IPS-18a (cell line): ENCODE results near the gene TNNT2.

Experiments
- H3K27ac ChIP-seq: one replicate; pipeline ENCODE4 v1.5.1; 2013; ENCODE audit warnings: low read length
- H3K27me3 ChIP-seq: one replicate; pipeline ENCODE4 v1.6.1; 2013; ENCODE audit warnings: mild to moderate bottlenecking, low read length; ENCODE audit not compliant: control insufficient read depth, insufficient read depth
- H3K36me3 ChIP-seq: one replicate; pipeline ENCODE4 v1.6.1; 2013; ENCODE audit warnings: low read depth, low read length; ENCODE audit not compliant: control insufficient read depth
- H3K4me1 ChIP-seq: one replicate; pipeline ENCODE4 v1.6.1; 2013; ENCODE audit warnings: low read depth, low read length; ENCODE audit not compliant: control insufficient read depth
- H3K4me3 ChIP-seq: one replicate; pipeline ENCODE4 v1.5.1; 2013; ENCODE audit warnings: low read length
- H3K9ac ChIP-seq: one replicate; pipeline ENCODE4 v1.6.1; 2013; ENCODE audit warnings: mild to moderate bottlenecking, low read length, moderate library complexity
- H3K9me3 ChIP-seq: one replicate; pipeline ENCODE4 v1.6.1; 2013; ENCODE audit warnings: low read depth, low read length; ENCODE audit not compliant: control insufficient read depth

TNNT2 gene

GRCh38 chr1:201374364-201374763 is 3.1 kb downstream of the TNNT2 start:
- H3K9ac ChIP-seq = no peak overlapping the region
- peaks cover 31% of the 10 kb centered on the region for H3K4me1 ChIP-seq
- no peak overlapping the region for H3K4me3 ChIP-seq
- no peak overlapping the region for H3K27ac ChIP-seq
- no peaks in the 10 kb centered on the region for H3K9me3 ChIP-seq
- no peaks in the 10 kb centered on the region for H3K27me3 ChIP-seq
- H3K36me3 ChIP-seq = no peaks in the 10 kb centered on the region

GRCh38 chr1:201371792-201372191 is 5.7 kb downstream of the TNNT2 start:
- Histone ChIP-seq H3K27ac (no peak overlapping the region), H3K4me1 (peaks cover 25% of the 10 kb centered on the region), H3K9ac (no peak overlapping the region), H3K4me3 (no peak overlapping the region), H3K36me3 (no peaks in the 10 kb centered on the region), H3K27me3 (no peaks in the 10 kb centered on the region), H3K9me3 (no peaks in the 10 kb centered on the region)

GRCh38 chr1:201371276-201371675 is 6.2 kb downstream of the TNNT2 start:
- Histone ChIP-seq H3K27me3 (no peaks in the 10 kb centered on the region), H3K4me3 (no peak overlapping the region), H3K4me1 (peaks cover 24% of the 10 kb centered on the region), H3K9me3 (no peaks in the 10 kb centered on the region), H3K27ac (no peak overlapping the region), H3K9ac (no peak overlapping the region), H3K36me3 (no peaks in the 10 kb centered on the region)

GRCh38 chr1:201370500-201370899 is 7.0 kb downstream of the TNNT2 start:
- no peak overlapping the region for H3K4me3 ChIP-seq
- H3K9ac ChIP-seq = no peak overlapping the region
- no peaks in the 10 kb centered on the region for H3K27me3 ChIP-seq
- H3K36me3 ChIP-seq = no peaks in the 10 kb centered on the region
- no peaks in the 10 kb centered on the region for H3K9me3 ChIP-seq
- peaks cover 16% of the 10 kb centered on the region for H3K4me1 ChIP-seq
- H3K27ac ChIP-seq = no peak overlapping the region

- no peak overlapping the region for H3K27ac ChIP-seq
- peaks cover 3% of the 10 kb centered on the region for H3K4me1 ChIP-seq
- H3K9me3 ChIP-seq = no peaks in the 10 kb centered on the region
- H3K27me3 ChIP-seq = no peaks in the 10 kb centered on the region
- no peak overlapping the region for H3K9ac ChIP-seq
- no peak overlapping the region for H3K4me3 ChIP-seq
- H3K36me3 ChIP-seq = no peaks in the 10 kb centered on the region
Observed at GRCh38 chr1:201369209-201369608, 8.3 kb downstream of the TNNT2 start.

GRCh38 chr1:201366696-201367095 is 10.8 kb downstream of the TNNT2 start:
- Histone ChIP-seq H3K27ac (no peak overlapping the region), H3K9me3 (no peaks in the 10 kb centered on the region), H3K4me3 (no peak overlapping the region), H3K27me3 (no peaks in the 10 kb centered on the region), H3K9ac (no peak overlapping the region), H3K4me1 (peaks cover 3% of the 10 kb centered on the region), H3K36me3 (no peaks in the 10 kb centered on the region)

- Histone ChIP-seq H3K36me3 (no peaks in the 10 kb centered on the region), H3K4me3 (no peak overlapping the region), H3K27me3 (no peaks in the 10 kb centered on the region), H3K27ac (no peak overlapping the region), H3K9ac (no peak overlapping the region), H3K9me3 (no peaks in the 10 kb centered on the region), H3K4me1 (peaks cover 3% of the 10 kb centered on the region)
Observed at GRCh38 chr1:201365251-201365650, 12.2 kb downstream of the TNNT2 start.

- Histone ChIP-seq H3K9ac (no peak overlapping the region), H3K27ac (no peak overlapping the region), H3K4me3 (no peak overlapping the region), H3K4me1 (peaks cover 3% of the 10 kb centered on the region), H3K27me3 (no peaks in the 10 kb centered on the region), H3K36me3 (no peaks in the 10 kb centered on the region), H3K9me3 (no peaks in the 10 kb centered on the region)
Observed at GRCh38 chr1:201364808-201365105, 12.7 kb downstream of the TNNT2 start.

- H3K27me3 ChIP-seq = no peaks in the 10 kb centered on the region
Observed at GRCh38 chr1:201363467-201363866, 14.0 kb downstream of the TNNT2 start.

GRCh38 chr1:201362906-201363305 is 14.6 kb downstream of the TNNT2 start:
- Histone ChIP-seq H3K9ac (no peak overlapping the region), H3K36me3 (no peaks in the 10 kb centered on the region), H3K27me3 (no peaks in the 10 kb centered on the region), H3K4me1 (peaks cover 3% of the 10 kb centered on the region), H3K9me3 (no peaks in the 10 kb centered on the region), H3K4me3 (no peak overlapping the region), H3K27ac (no peak overlapping the region)

More at GRCh38 chr1:201363467-201363866, 14.0 kb downstream of the TNNT2 start:
- H3K36me3 ChIP-seq = no peaks in the 10 kb centered on the region
- H3K9ac ChIP-seq = no peak overlapping the region
- no peak overlapping the region for H3K27ac ChIP-seq
- no peaks in the 10 kb centered on the region for H3K9me3 ChIP-seq
- H3K4me3 ChIP-seq = no peak overlapping the region
- peaks cover 3% of the 10 kb centered on the region for H3K4me1 ChIP-seq

- no peaks in the 10 kb centered on the region for H3K36me3 ChIP-seq
- H3K9me3 ChIP-seq = no peaks in the 10 kb centered on the region
- H3K9ac ChIP-seq = no peak overlapping the region
- H3K27ac ChIP-seq = no peak overlapping the region
- H3K4me1 ChIP-seq = peaks cover 3% of the 10 kb centered on the region
- H3K27me3 ChIP-seq = no peaks in the 10 kb centered on the region
- H3K4me3 ChIP-seq = no peak overlapping the region
Observed at GRCh38 chr1:201361652-201362504, 15.6 kb downstream of the TNNT2 start.

GRCh38 chr1:201360901-201361651 is 16.4 kb downstream of the TNNT2 start:
- no peak overlapping the region for H3K27ac ChIP-seq
- no peaks in the 10 kb centered on the region for H3K9me3 ChIP-seq
- H3K9ac ChIP-seq = no peak overlapping the region
- no peak overlapping the region for H3K4me3 ChIP-seq
- H3K4me1 ChIP-seq = peaks cover 3% of the 10 kb centered on the region
- H3K27me3 ChIP-seq = no peaks in the 10 kb centered on the region
- no peaks in the 10 kb centered on the region for H3K36me3 ChIP-seq
